Caco-2 (cell line): ENCODE measurements around the gene HAO1. TPM values are rescaled to one million over a fixed set of nuclear protein-coding genes. Genes with fewer than 3 reads are reported as not detected.

ENCODE experiments used
- BruUV-seq: library from RNA; stranded (reverse); fragments of 400-500 nt; replicated peaks from 2 replicates; lab custom pipeline; 2021; lab: Mats Ljungman, UMichigan
- CTCF ChIA-PET: fragments of 300-600 bp; sonication (Branson Sonifier 250); formaldehyde crosslinking; loops from one replicate; lab custom pipeline; 2022; ENCODE audit warnings: antibody characterized with exemption; lab: Charles Lee
- POLR2A ChIA-PET: fragments of 300-600 bp; sonication (Branson Sonifier 250); formaldehyde crosslinking; loops from one replicate; lab custom pipeline; 2022; ENCODE audit warnings: antibody characterized with exemption; lab: Charles Lee
- DNase-seq, 2 experiments: peaks; one replicate each; pipeline versions ENCODE4 v3.0.0 to v3.0.0-alpha.2; 2020 to 2022
- H3K27me3 ChIP-seq: replicated peaks from 2 replicates; pipeline ENCODE4 v1.6.0; 2011; ENCODE audit warnings: low read length; ENCODE audit not compliant: control insufficient read depth, insufficient read depth
- H3K36me3 ChIP-seq: 2 replicates; pipeline ENCODE4 v1.5.1; 2011; ENCODE audit warnings: low read length; ENCODE audit not compliant: control insufficient read depth, insufficient read depth
- H3K4me1 ChIP-seq: fragments of 250-450 bp; sonication (Bioruptor Pico); 2 replicates; pipeline ENCODE4 v1.5.1; 2020; ENCODE audit warnings: mild to moderate bottlenecking
- H3K4me3 ChIP-seq: 2 replicates; pipeline ENCODE4 v1.5.1; 2011; ENCODE audit warnings: low read depth, mild to moderate bottlenecking, control low read depth, low read length
- H3K9me3 ChIP-seq: fragments of 250-450 bp; sonication (Bioruptor Pico); 2 replicates; pipeline ENCODE4 v1.5.1; 2020; ENCODE audit warnings: mild to moderate bottlenecking, moderate library complexity
- H3K27ac Mint-ChIP-seq: one replicate; pipeline ENCODE4 v1.8.0; 2022; ENCODE audit warnings: mixed read lengths; ENCODE audit not compliant: unreplicated experiment
- H3K27me3 Mint-ChIP-seq: one replicate; pipeline ENCODE4 v1.8.0; 2022; ENCODE audit warnings: mixed read lengths; ENCODE audit not compliant: insufficient read depth, unreplicated experiment
- H3K36me3 Mint-ChIP-seq: one replicate; pipeline ENCODE4 v1.8.0; 2022; ENCODE audit warnings: mild to moderate bottlenecking, mixed read lengths; ENCODE audit not compliant: insufficient read depth, unreplicated experiment
- H3K4me1 Mint-ChIP-seq: one replicate; pipeline ENCODE4 v1.8.0; 2022; ENCODE audit warnings: low read depth, mixed read lengths; ENCODE audit not compliant: unreplicated experiment
- H3K4me3 Mint-ChIP-seq: one replicate; pipeline ENCODE4 v1.8.0; 2022; ENCODE audit warnings: mild to moderate bottlenecking, moderate library complexity, mixed read lengths; ENCODE audit not compliant: unreplicated experiment
- H3K9me3 Mint-ChIP-seq: one replicate; pipeline ENCODE4 v1.8.0; 2022; ENCODE audit warnings: mixed read lengths; ENCODE audit not compliant: unreplicated experiment
- CTCF ChIP-seq, 2 experiments: fragments of 200-600 bp in 1 of 2; IDR thresholded peaks; 1 replicate in 1 of 2; 2 replicates in 1 of 2; pipeline versions ENCODE4 v1.5.1 to v1.8.0; 2011 to 2022; ENCODE audit warnings: antibody characterized with exemption in 1 of 2, control low read depth in 1 of 2, inconsistent platforms in 1 of 2, low read depth in 1 of 2, low read length in 1 of 2, mild to moderate bottlenecking in 1 of 2, moderate library complexity in 1 of 2; ENCODE audit not compliant: insufficient read depth in 1 of 2, severe bottlenecking in 1 of 2, unreplicated experiment in 1 of 2
- intact Hi-C: fragments of 100-400 bp; cut with micrococcal nuclease; formaldehyde crosslinking; loops from one replicate; pipeline ENCODE4 v1.10.0; 2022; ENCODE audit not compliant: unreplicated experiment
- total RNA-seq: library from RNA; stranded (reverse); gene quantifications from 2 replicates; pipeline ENCODE4 v1.2.3, GENCODE V29; 2022

Gene HAO1
- total RNA-seq, 1 experiment from 2014 or later = not detected

- no peaks in the 10 kb centered on the region for H3K9me3 ChIP-seq
- peaks cover 18% of the 10 kb centered on the region for H3K27me3 Mint-ChIP-seq
- no peak for TF ChIP-seq CTCF (IDR thresholded peaks at IDR 0.05; ENCODE audit: insufficient read depth in 1 of 2, low read depth in 1 of 2, low read length in 1 of 2, severe bottlenecking in 1 of 2, unreplicated experiment in 1 of 2)
- H3K27ac Mint-ChIP-seq = no peak overlapping the region
- no peak for DNase-seq
- no peak overlapping the region for H3K4me3 ChIP-seq
- intact Hi-C loops = no loop called here
- POLR2A ChIA-PET = no interaction called here
- no peaks in the 10 kb centered on the region for H3K9me3 Mint-ChIP-seq
- H3K27me3 ChIP-seq = no peaks in the 10 kb centered on the region
- H3K4me3 Mint-ChIP-seq = no peak overlapping the region
- CTCF ChIA-PET = no interaction called here
- no peaks in the 10 kb centered on the region for H3K36me3 ChIP-seq
- no peaks in the 10 kb centered on the region for H3K4me1 Mint-ChIP-seq
- H3K36me3 Mint-ChIP-seq = no peaks in the 10 kb centered on the region
- H3K4me1 ChIP-seq = no peaks in the 10 kb centered on the region
- no TSS peak for BruUV-seq
These were observed 50.5 kb downstream of the HAO1 start for GRCh38 chr20:7889736-7890135.

GRCh38 chr20:7883741-7884140 is 56.5 kb downstream of the HAO1 start:
- Mint-ChIP-seq H3K4me1 (no peaks in the 10 kb centered on the region), H3K36me3 (no peaks in the 10 kb centered on the region), H3K27me3 (peaks cover 10% of the 10 kb centered on the region), H3K9me3 (no peaks in the 10 kb centered on the region), H3K27ac (no peak overlapping the region), H3K4me3 (no peak overlapping the region)
- BruUV-seq = no TSS peak
- Histone ChIP-seq H3K9me3 (no peaks in the 10 kb centered on the region), H3K36me3 (no peaks in the 10 kb centered on the region), H3K27me3 (no peaks in the 10 kb centered on the region), H3K4me3 (no peak overlapping the region), H3K4me1 (no peaks in the 10 kb centered on the region)
- CTCF ChIA-PET = no interaction called here
- TF ChIP-seq CTCF (IDR thresholded peaks at IDR 0.05; ENCODE audit: insufficient read depth in 1 of 2, low read depth in 1 of 2, low read length in 1 of 2, severe bottlenecking in 1 of 2, unreplicated experiment in 1 of 2) = no peak
- intact Hi-C loops = no loop called here
- POLR2A ChIA-PET = no interaction called here
- no peak for DNase-seq

GRCh38 chr20:7883309-7883708 is 56.9 kb downstream of the HAO1 start:
- H3K4me1 Mint-ChIP-seq = no peaks in the 10 kb centered on the region
- Histone ChIP-seq H3K4me3 (no peak overlapping the region), H3K36me3 (no peaks in the 10 kb centered on the region), H3K4me1 (no peaks in the 10 kb centered on the region), H3K9me3 (no peaks in the 10 kb centered on the region), H3K27me3 (no peaks in the 10 kb centered on the region)
- no peak overlapping the region for H3K27ac Mint-ChIP-seq
- ChIA-PET CTCF (no interaction called here), POLR2A (no interaction called here)
- peaks cover 10% of the 10 kb centered on the region for H3K27me3 Mint-ChIP-seq
- DNase-seq = no peak
- no TSS peak for BruUV-seq
- H3K36me3 Mint-ChIP-seq = no peaks in the 10 kb centered on the region
- TF ChIP-seq CTCF (IDR thresholded peaks at IDR 0.05; ENCODE audit: insufficient read depth in 1 of 2, low read depth in 1 of 2, low read length in 1 of 2, severe bottlenecking in 1 of 2, unreplicated experiment in 1 of 2) = no peak
- no peak overlapping the region for H3K4me3 Mint-ChIP-seq
- intact Hi-C loops = no loop called here
- H3K9me3 Mint-ChIP-seq = no peaks in the 10 kb centered on the region
